ENCODE measurements around the gene NAP1L4. TPM values are rescaled to one million over a fixed set of nuclear protein-coding genes. Genes with fewer than 3 reads are reported as not detected.
A peak's percentile ranks its signal among the peaks of the same experiment; 100 is the strongest.

The NAP1L4 gene
- total and polyA plus RNA-seq, 10 donors: 79.5 to 137 (median 114) TPM

- Histone ChIP-seq H3K9me3 (no peaks in the 10 kb centered on the region), H3K4me1 (peaks cover 0 to 39% (median under 1%) of the 10 kb centered on the region in 6 donors), H3K4me3 (no peak overlapping the region), H3K27me3 (replicated peaks in 1 of 7) (no peaks in the 10 kb centered on the region), H3K36me3 (peaks cover 14 to 100% (median 99%) of the 10 kb centered on the region in 6 donors), H3K27ac (no peak overlapping the region)
- no peak for DNase-seq
- 77 to 90% (median 89%) methylated on average over 6 of the region's 6 CpGs for WGBS, 5 donors
- intact Hi-C loops (cut with DNase I; ENCODE audit: low total_unique reads): no loop called here
- TF ChIP-seq POLR2A (IDR thresholded peaks at IDR 0.05) (no peak), CTCF (IDR thresholded peaks at IDR 0.05 in 8 of 11, conservative IDR thresholded peaks at IDR 0.05 in 3 of 11) (no peak), POLR2AphosphoS5 (IDR thresholded peaks at IDR 0.05) (no peak)
Observed at GRCh38 chr11:2955906-2956476, 36.1 kb downstream of the NAP1L4 start.

GRCh38 chr11:2954263-2954662 is 37.9 kb downstream of the NAP1L4 start:
- intact Hi-C loops (cut with DNase I; ENCODE audit: low total_unique reads): no loop called here
- no peak overlapping the region for H3K27ac ChIP-seq
- DNase-seq: no peak
- 88 to 95% (median 90%) methylated on average over 6 of the region's 6 CpGs for WGBS, 5 donors
- TF ChIP-seq CTCF (IDR thresholded peaks at IDR 0.05 in 8 of 11, conservative IDR thresholded peaks at IDR 0.05 in 3 of 11) (no peak), POLR2AphosphoS5 (IDR thresholded peaks at IDR 0.05) (no peak), POLR2A (IDR thresholded peaks at IDR 0.05) (no peak)
- H3K4me3 ChIP-seq: no peak overlapping the region
- no peaks in the 10 kb centered on the region for H3K9me3 ChIP-seq
- H3K36me3 ChIP-seq: peaks cover 14 to 100% (median 100%) of the 10 kb centered on the region in 6 donors
- H3K27me3 ChIP-seq (replicated peaks in 1 of 7): no peaks in the 10 kb centered on the region
- peaks cover 0 to 37% (median 0%) of the 10 kb centered on the region in 6 donors for H3K4me1 ChIP-seq

- peaks cover 10 to 100% (median 98%) of the 10 kb centered on the region in 6 donors for H3K36me3 ChIP-seq
- no peaks in the 10 kb centered on the region for H3K9me3 ChIP-seq
- no peak for TF ChIP-seq POLR2A (IDR thresholded peaks at IDR 0.05)
- TF ChIP-seq POLR2AphosphoS5 (IDR thresholded peaks at IDR 0.05): peak in 2 of 3 donors; percentile 31 to 44
- no peak overlapping the region for H3K4me3 ChIP-seq
- H3K4me1 ChIP-seq: peaks cover 0 to 33% (median 0%) of the 10 kb centered on the region in 6 donors
- no peaks in the 10 kb centered on the region for H3K27me3 ChIP-seq (replicated peaks in 1 of 7)
- WGBS, 5 donors: 67 to 74% (median 69%) methylated on average over 6 of the region's 6 CpGs
- no peak for DNase-seq
- peak overlapping the region in 2 of 8 donors; percentile 24 to 26 for H3K27ac ChIP-seq
- intact Hi-C loops (cut with DNase I; ENCODE audit: low total_unique reads): no loop called here
Observed at GRCh38 chr11:2952290-2952689, 39.8 kb downstream of the NAP1L4 start.

- TF ChIP-seq CTCF (IDR thresholded peaks at IDR 0.05 in 8 of 11, conservative IDR thresholded peaks at IDR 0.05 in 3 of 11): no peak
- TF ChIP-seq POLR2A (IDR thresholded peaks at IDR 0.05): no peak
- TF ChIP-seq POLR2AphosphoS5 (IDR thresholded peaks at IDR 0.05): no peak
- Histone ChIP-seq H3K36me3 (peaks cover 10 to 100% (median 96%) of the 10 kb centered on the region in 6 donors), H3K9me3 (no peaks in the 10 kb centered on the region), H3K4me1 (peaks cover 0 to 41% (median under 1%) of the 10 kb centered on the region in 6 donors), H3K27ac (no peak overlapping the region), H3K27me3 (replicated peaks in 1 of 7) (no peaks in the 10 kb centered on the region), H3K4me3 (no peak overlapping the region)
- intact Hi-C loops (cut with DNase I; ENCODE audit: low total_unique reads): no loop called here
- DNase-seq: no peak
- 79 to 88% (median 82%) methylated on average over 9 of the region's 9 CpGs for WGBS, 5 donors
Observed at GRCh38 chr11:2951231-2952110, 40.7 kb downstream of the NAP1L4 start.
